DLD1 (cell line): ENCODE results near the gene CNIH3.

Experiments used
- in situ Hi-C: cut with HindIII; loops from 2 replicates; pipeline ENCODE4 v1.10.0; 2017; ENCODE audit warnings: low sequenced_read_pairs

The CNIH3 gene

GRCh38 chr1:224711876-224712275, 95.8 kb downstream of the CNIH3 start:
- in situ Hi-C loops, result no loop called here

DNA sequence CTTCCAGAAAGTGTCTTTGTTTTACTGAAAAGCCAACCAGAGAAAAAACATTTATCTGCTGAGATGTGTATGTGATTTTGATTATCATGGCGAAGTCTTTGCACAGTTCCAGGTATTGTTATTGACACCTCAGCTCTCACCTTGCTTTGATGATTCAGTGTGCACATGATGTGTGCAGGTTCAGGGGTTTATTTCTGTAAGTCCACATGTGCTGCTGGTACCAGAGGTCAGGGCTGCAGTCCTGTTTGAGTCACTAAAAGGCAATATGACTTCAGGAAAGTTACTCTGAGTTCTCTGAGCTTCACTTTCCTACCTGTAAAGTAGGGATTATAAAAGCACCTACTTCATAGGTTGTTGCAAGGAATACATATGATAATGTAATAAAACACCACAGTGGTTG, 97.1 kb downstream of the CNIH3 start:
- in situ Hi-C loops, result no loop called here

DNA sequence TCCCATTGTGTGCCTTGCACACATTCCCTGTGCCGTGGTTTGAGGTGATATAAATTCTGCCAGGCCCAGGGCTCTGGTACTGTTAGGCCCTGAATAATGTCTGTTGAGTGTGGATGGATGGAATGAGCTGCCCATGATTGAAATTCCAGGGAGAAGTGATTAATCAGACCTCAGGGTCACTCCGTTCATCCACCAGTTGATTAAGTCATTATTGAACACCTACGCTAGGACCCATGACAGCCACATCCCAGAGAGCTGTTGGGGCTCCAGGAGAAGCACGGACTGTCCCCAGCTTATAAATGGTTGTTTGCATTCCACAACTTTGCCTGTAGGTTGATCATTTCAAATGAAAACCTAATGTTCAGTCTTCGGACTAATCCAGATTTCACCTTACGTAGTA, 98.4 kb downstream of the CNIH3 start:
- in situ Hi-C loops, result no loop called here

GRCh38 chr1:224718470-224719053, 102.4 kb downstream of the CNIH3 start:
- in situ Hi-C loops, result no loop called here

- in situ Hi-C loops, result no loop called here
These were observed 103.6 kb downstream of the CNIH3 start for GRCh38 chr1:224719716-224720115.

- in situ Hi-C loops, result no loop called here
These were observed 104.1 kb downstream of the CNIH3 start for GRCh38 chr1:224720216-224720615.

DNA sequence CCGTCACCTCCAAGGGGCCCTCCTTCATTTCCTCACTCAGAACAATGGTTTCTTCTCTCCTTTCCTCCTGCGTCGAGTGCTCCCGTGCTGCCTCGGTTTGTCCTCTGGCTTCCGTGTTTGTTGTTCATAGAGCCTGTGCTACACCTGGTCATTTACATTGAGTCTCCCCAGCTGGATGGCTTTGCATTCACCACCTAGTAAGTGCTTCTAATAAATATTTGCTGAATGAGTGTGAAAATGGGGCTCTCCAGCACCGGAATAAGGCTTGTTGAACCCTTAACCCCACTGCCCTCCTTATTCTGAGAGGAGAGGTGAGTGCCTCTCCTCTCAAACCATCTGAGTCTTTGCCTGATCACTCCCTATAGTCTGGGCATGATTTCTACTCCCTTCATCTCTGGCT, 104.9 kb downstream of the CNIH3 start:
- in situ Hi-C loops, result no loop called here

- in situ Hi-C loops, result no loop called here
These were observed 106.7 kb downstream of the CNIH3 start for GRCh38 chr1:224722838-224723237.

DNA sequence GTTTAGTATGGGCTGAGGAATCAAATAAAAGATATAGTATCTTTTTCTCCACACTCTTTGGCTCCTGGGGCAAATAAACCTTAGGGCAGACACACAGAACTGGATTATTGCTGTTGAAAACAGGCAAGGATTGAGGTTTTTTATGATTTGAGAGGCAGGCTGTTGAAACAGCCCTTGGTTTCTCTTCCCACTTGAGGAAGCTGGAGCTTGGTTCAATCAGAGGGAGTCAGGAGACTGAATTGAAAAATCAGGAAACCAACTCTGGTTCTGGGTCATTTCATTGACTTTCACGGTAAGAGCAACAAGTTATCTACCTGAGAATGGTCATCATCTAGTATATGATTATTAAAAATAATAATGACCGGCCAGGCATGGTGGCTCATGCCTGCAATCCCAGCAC, 108.4 kb downstream of the CNIH3 start:
- in situ Hi-C loops, result no loop called here

- in situ Hi-C loops, result no loop called here
These were observed 110.5 kb downstream of the CNIH3 start for GRCh38 chr1:224726441-224727182.

DNA sequence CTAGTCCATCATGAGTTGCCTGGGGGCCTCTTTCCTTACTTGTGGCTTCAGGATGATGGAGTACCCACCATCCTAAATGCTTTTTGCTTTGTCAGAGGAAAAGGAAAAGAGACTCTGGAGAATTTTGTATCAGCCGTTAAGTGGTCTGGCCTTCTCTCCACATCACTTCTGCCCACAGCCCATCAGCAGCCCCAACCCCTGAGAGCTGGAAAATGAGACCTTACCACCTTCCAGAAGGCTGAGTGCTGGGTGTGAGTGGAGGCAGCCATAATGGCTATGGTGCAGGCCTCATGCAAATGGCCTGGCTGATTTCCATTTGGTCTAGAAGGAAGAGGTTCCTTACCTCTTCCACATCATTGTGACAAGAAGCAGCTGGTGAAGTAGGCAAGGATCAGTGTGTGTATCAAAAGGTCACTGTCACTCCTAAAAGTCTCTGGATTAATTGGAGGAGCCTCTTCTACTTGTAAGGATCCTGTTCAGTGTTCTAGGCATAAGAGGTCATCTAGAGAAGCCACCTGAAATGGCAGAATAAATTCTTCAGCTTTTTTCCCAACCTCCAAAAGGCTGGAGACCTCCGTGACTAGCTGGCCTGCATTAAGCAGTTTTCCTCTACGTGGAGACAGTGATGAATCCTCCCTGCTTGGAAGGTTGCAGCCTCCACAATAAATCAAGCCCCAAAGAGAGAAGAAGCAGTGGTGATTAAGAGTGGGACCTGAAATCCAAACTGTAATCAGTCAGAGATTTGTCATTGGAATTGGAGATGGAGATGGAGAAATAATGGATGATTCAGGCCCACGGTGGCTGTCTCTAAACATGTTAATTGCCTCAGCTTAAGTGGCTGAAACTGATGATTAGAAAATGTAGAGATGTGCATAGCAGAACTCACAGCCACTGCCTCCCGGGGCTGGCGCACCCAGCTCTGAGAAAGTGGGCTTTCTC, 111.5 kb downstream of the CNIH3 start:
- in situ Hi-C loops, result no loop called here

DNA sequence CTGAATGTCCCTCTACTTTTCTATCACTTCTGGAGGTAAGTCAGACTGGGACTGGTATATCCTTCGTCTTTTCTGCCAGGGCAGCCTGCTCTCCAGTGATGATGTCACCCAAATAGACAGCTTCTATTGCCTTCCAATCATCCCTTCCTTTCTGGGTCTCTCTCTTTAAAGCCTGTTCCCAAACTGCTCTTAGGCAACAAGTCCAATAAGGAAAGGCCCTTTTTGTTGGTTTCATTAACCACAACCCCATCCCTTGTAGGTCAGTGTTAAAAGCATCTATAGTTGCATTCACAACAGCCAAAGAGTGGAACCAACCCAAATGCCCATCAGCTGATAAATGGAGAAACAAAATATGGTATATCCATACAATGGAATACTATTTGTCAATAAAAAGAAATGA, 114.4 kb downstream of the CNIH3 start:
- in situ Hi-C loops, result no loop called here

DNA sequence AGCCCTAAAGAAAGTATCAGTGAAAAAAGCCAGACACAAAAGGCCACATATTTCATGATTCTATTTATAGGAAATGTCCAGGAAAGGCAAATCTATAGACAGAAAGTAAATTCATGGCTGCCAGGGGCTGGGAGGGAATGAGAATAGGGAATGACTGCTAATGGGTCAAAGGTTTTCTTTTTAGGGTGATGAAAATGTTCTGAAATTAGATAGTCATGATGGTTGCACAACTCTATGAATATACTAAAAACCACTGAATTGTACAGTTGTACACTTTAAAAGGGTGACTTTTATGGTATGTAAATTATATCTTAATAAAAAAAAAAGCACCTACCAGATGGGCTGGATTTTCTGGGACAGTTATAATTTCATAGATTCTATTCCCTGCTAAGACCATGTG, 114.8 kb downstream of the CNIH3 start:
- in situ Hi-C loops, result no loop called here

DNA sequence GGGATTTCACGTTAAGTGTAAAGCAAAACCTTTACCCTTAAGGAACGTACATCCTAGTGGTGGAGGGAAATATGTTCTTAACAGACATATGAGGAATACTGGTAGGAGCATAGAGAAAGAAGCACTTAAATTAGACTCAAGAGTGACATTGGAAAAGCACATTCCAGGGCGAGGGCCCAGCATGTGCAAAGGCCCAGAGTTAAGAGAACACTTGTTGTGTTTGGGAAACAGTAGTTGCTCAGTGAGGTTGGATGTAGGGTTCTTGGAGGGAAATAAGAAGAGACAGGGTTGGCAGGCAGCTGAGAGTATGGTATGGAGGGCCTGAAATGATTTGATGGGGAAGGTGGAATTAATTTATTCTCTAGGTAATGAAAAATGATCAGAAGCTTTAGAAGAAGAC, 115.5 kb downstream of the CNIH3 start:
- in situ Hi-C loops, result no loop called here

DNA sequence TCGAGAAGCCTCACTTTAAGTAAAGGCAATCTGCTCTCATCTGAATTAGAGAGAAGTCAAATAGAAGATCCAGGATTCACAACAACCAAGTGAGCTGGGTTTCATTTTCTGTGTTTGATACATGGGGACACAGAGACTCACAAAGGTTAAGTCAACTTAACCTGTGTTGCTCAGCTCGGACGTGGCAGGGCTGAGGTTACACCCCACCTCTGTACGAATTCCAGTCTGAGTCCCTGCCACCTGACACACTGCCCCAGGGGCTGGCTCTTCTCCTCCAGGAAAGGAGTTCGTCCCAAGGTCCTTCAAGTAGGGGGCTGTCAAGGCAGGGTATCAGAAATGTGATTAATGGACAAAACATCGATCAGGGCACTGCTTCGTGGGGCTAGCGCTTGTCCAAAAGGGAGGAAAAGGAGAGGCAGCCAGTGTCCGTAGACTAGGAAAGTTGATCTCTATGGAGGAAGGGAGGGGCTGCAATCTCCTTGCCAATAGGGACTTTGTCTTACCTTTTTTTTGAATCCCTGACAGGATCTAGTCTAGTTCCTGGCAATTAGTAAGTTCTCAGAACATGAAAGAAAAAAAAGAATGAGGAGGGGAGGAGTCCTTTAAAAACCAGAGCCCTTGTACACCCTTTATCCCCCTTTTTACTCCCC, 116.4 kb downstream of the CNIH3 start:
- in situ Hi-C loops, result no loop called here

DNA sequence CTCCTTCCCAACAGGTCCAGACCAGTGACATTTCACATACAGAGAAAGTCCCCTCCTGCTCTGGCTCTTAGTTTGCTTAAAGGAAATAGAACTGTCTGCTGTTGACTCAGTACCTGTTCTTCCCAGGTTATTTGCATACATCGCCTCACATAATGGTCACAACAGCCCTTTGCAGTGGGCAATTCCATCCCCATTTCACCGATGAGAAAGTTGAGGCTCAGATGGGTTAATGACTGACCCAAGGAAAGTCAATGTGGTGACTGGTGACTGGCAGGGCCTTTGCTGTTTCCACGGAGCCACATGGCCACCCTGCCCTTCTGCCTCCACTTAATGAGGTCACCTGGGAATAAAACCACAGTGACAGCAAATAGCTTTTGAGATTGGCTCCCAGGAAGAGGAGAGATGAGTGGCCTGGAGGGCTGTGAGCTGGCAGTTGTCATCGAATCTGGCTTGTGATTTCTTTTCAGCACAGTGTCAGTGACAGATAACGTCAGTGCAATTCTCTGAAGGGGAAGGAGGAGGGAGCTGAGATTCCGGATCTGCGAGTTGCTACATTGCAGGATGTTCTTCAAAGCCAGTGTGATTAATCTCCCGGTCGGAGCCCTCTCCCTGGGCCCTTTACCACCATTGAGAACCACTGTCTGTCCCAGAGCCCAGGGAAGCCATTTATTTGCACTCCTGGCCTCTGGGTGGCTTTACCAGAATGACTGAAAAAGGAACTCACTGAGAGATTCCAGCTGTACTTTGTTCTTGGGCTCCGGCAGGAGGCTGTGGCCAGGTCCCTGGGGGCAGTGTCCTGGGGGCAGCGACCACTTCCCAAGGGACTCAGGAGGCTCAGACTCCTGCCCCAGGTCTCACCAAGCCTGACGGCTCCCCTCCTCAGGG, 117.2 kb downstream of the CNIH3 start:
- in situ Hi-C loops, result no loop called here

GRCh38 chr1:224734261-224734935, 118.3 kb downstream of the CNIH3 start:
- in situ Hi-C loops, result no loop called here

- in situ Hi-C loops, result no loop called here
These were observed 119.0 kb downstream of the CNIH3 start for GRCh38 chr1:224735159-224735558.

DNA sequence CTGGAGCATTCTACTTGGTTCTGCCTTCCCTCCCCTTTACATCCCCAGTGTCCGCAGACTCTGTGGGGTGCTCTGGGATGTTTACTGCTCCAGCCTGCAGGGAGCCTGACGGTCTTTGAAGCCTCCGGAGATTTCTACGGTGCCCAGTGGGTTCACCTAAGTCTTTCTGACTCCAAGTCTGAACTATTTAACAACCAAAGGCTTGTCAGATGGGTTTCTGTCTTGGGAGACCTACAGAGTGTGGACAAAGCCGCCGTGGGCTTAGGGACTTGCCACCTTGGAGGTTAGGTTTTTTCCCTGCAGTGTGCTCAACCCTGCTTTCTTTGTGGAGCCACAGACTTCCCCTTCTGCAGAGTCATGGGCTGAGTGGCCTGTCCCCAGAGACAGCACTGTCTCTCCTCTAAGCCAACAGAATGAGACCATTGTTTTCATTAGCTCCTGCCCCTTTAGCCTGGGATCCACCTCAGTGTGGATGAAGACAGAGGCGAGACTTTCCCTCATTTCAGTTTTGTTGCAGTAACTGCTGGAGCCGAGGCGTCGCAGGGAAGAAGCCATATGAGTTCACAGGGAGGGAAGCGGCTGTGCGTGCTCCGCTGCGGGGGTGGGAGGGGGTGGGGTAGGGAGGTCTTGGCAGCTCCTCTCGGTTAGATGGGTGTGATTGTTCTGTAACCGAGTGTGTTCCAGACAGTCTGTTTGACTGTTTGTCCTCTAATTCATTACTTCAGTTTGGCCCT, 120.7 kb downstream of the CNIH3 start:
- in situ Hi-C loops, result no loop called here
